ENCODE data around the gene ACOX1.

The ACOX1 gene

DNA sequence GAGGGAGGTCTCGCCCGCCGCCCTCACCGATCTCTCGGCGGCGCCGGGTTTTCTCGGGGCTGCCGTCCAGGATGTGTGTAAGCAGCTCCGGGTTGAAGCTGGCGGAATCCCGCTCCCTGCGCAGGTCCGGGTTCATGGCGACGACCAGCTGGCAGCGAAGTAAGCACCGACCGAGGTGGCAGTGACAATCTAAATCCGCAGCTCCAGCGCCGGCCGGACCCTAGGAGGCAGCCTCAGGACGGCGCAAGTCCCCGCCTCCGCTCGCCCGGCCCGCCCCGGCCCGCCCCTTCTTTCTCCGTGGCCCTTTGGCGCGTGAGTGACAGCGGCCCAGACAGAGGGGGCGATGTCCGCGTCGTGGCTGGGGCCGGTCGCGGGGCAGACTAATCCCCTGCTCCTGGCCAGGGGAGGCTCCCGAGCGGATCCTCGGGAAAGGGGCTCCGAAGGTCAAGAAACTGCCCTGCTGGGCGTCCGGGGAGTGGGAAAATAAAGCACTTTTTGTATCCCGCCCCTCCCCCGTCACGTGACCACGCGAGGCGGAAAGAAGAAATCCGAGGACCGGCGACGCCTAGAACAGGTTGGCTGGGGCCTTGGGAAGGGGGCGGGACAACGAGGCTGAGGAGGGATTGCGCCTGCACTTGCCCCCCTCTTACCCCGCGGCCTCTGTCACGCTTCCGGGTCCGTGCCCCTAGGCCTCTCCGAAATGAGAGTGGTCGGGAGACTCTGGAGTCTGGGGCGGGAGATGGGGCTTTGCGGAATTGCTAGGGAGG lies at the start of gene ACOX1, which contains the start of gene TEN1:
ACOX1 (minus strand) TSS at position 229 of the 767 bp plus-strand sequence; CDS start at position 136, 93 bp downstream.
TEN1 (plus strand) TSS at position 303 of the 767 bp plus-strand sequence. CDS start 6,953 bp downstream, outside the sequence.
- no peaks in the 10 kb centered on the region for H3K9me3 ChIP-seq (ENCODE audit: control insufficient read depth, insufficient read depth, low read length)
- H3K9ac ChIP-seq (ENCODE audit: low read depth, low read length): peak within 1 kb of the TSS; percentile 87
- peaks cover 9% of the 10 kb centered on the region; the same call in 1 of the 2 replicates for H3K36me3 ChIP-seq (ENCODE audit: control insufficient read depth, insufficient read depth, low read length)
- H3K4me1 ChIP-seq (ENCODE audit: control insufficient read depth, insufficient read depth, low read length): peaks cover 24% of the 10 kb centered on the region
- no peaks in the 10 kb centered on the region for H3K27me3 ChIP-seq (ENCODE audit: control insufficient read depth, insufficient read depth, low read length)
- peak within 1 kb of the TSS; percentile 89 for H3K4me3 ChIP-seq (ENCODE audit: low read depth, low read length)
- H3K27ac ChIP-seq (ENCODE audit: low read depth, low read length): peak within 1 kb of the TSS; percentile 100

DNA sequence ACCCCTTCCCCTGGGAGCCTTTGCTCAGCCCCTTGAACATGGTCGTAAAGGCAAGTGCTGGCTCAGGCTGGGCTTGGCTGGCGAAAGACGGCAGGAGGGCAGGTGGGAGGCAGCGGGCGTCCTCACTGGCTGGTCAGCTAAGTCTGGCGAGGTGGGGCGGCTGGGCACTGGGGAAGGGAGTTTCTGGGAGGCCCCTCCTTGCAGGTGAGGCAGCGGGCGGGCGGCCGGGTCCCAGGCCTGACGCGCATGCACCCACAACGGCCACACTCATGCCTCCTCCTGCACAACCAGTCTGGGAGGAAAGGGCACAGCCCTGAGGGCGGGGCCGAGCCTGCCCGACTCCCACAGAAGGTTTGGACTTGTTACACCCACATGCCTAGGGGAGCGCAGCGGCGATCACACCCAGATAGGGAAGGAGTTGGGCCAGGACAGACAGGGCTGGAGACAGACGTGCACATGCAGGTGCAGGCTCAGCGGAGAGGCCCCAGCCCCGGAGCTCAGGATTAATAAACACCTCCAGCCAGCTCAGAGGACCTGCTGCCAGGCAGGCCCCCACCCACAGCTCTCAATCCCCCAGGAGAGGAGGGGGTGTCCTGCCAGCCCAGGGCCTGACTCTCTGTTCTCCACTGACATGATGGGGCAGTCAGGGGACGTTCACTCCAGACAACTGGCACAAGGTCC lies 48.3 kb upstream of the ACOX1 start, which contains the start of gene EVPL:
EVPL (minus strand) TSS at position 148 of the 681 bp plus-strand sequence; CDS start at position 40, 108 bp downstream.
- H3K4me1 ChIP-seq (ENCODE audit: control insufficient read depth, insufficient read depth, low read length): peaks cover 6% of the 10 kb centered on the region
- H3K9me3 ChIP-seq (ENCODE audit: control insufficient read depth, insufficient read depth, low read length): no peaks in the 10 kb centered on the region
- no peak within 1 kb of the TSS for H3K27ac ChIP-seq (ENCODE audit: low read depth, low read length)
- H3K27me3 ChIP-seq (ENCODE audit: control insufficient read depth, insufficient read depth, low read length): no peaks in the 10 kb centered on the region
- H3K9ac ChIP-seq (ENCODE audit: low read depth, low read length): no peak within 1 kb of the TSS
- no peaks in the 10 kb centered on the region for H3K36me3 ChIP-seq (ENCODE audit: control insufficient read depth, insufficient read depth, low read length)
- H3K4me3 ChIP-seq (ENCODE audit: low read depth, low read length): no peak within 1 kb of the TSS

DNA sequence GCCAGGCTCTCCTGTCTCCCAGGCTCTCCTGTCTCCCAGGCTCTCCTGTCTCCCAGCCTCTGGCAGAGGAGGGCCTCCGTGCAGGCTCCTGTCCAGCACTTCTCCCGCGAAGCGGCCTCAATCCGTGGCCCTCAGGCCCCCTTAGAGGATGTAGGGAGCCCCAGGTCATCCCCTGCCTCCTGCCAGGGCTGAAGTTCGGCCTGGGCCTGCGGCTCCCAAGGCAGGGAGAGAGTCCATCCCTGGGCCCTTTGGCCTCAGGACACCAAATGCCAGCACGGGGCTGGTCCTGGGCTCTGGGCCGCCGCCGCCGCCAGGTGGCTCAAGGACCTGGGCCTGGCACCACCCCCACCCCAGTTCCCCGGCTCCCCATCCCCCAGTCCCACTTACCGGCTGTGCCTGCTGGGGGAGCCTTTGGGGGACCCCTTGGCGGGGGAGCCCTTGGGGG lies 47.8 kb upstream of the ACOX1 start:
- no peaks in the 10 kb centered on the region for H3K36me3 ChIP-seq (ENCODE audit: control insufficient read depth, insufficient read depth, low read length)
- H3K4me3 ChIP-seq (ENCODE audit: low read depth, low read length): no peak overlapping the region
- no peaks in the 10 kb centered on the region for H3K27me3 ChIP-seq (ENCODE audit: control insufficient read depth, insufficient read depth, low read length)
- H3K9me3 ChIP-seq (ENCODE audit: control insufficient read depth, insufficient read depth, low read length): no peaks in the 10 kb centered on the region
- peaks cover 6% of the 10 kb centered on the region for H3K4me1 ChIP-seq (ENCODE audit: control insufficient read depth, insufficient read depth, low read length)
- H3K9ac ChIP-seq (ENCODE audit: low read depth, low read length): no peak overlapping the region
- H3K27ac ChIP-seq (ENCODE audit: low read depth, low read length): no peak overlapping the region

DNA sequence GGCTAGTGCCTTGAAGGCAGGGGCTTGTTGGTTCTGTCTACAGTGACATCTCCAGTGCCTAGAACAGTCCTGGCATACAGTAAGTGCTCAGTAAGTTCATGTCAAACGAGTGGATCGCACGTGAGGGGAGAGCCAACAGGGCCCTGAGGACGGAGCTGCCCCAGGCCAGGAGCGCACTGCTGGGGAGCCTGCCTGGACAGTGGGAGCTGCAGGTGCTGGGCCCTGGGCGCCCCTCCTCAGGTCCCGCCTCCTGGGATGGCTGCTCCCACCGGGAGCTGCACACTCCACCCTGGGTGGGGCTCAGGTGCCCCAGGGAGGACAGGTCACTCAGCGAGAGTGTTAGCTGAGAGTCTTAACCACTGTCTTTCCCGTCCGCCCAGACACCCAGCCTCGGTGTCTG lies 46.3 kb upstream of the ACOX1 start:
- no peak overlapping the region for H3K9ac ChIP-seq (ENCODE audit: low read depth, low read length)
- H3K9me3 ChIP-seq (ENCODE audit: control insufficient read depth, insufficient read depth, low read length): no peaks in the 10 kb centered on the region
- no peak overlapping the region for H3K27ac ChIP-seq (ENCODE audit: low read depth, low read length)
- peaks cover 6% of the 10 kb centered on the region for H3K4me1 ChIP-seq (ENCODE audit: control insufficient read depth, insufficient read depth, low read length)
- no peaks in the 10 kb centered on the region for H3K36me3 ChIP-seq (ENCODE audit: control insufficient read depth, insufficient read depth, low read length)
- no peaks in the 10 kb centered on the region for H3K27me3 ChIP-seq (ENCODE audit: control insufficient read depth, insufficient read depth, low read length)
- H3K4me3 ChIP-seq (ENCODE audit: low read depth, low read length): no peak overlapping the region

DNA sequence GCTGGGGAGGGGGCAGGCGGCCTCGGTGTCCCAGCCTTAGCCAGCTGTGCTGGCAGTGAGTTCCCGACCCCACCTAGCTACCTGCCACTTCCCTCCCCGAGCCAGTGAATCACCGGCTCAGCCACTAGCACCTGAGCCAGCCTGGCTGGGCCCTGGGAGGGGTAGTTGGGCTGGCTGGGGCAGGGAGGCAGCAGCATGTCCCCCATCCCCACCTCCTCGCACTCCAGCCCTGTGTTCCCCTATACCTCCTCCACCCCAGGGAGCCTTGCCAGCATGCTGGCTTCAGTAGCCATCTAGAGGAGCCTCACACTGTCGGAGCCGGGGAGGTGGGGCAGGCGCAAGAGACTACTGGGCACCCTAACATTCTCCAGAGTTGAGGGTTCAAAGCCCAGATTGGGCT lies 45.4 kb upstream of the ACOX1 start:
- no peaks in the 10 kb centered on the region for H3K36me3 ChIP-seq (ENCODE audit: control insufficient read depth, insufficient read depth, low read length)
- H3K4me1 ChIP-seq (ENCODE audit: control insufficient read depth, insufficient read depth, low read length): peaks cover under 1% of the 10 kb centered on the region; the same call in 1 of the 2 replicates
- H3K9ac ChIP-seq (ENCODE audit: low read depth, low read length): no peak overlapping the region
- H3K9me3 ChIP-seq (ENCODE audit: control insufficient read depth, insufficient read depth, low read length): no peaks in the 10 kb centered on the region
- no peak overlapping the region for H3K27ac ChIP-seq (ENCODE audit: low read depth, low read length)
- H3K27me3 ChIP-seq (ENCODE audit: control insufficient read depth, insufficient read depth, low read length): no peaks in the 10 kb centered on the region
- H3K4me3 ChIP-seq (ENCODE audit: low read depth, low read length): no peak overlapping the region

DNA sequence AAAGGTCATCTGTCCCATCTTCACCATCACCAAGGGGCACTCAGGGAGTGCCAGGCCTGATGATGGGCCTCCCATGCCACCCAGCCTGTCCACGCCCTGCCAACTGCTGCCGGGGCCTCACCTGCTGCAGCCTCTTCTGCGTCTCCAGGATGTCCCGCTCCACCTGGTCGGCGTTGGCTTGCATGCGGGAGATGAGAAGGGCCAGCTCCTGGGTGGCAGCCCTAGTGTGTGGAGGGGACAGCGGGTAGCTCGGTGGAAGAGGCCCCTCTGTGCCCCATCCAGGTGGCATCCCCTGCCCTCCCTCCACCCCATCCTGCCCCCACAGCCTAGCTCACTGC lies 44.9 kb upstream of the ACOX1 start:
- H3K9me3 ChIP-seq (ENCODE audit: control insufficient read depth, insufficient read depth, low read length): no peaks in the 10 kb centered on the region
- H3K36me3 ChIP-seq (ENCODE audit: control insufficient read depth, insufficient read depth, low read length): no peaks in the 10 kb centered on the region
- H3K27ac ChIP-seq (ENCODE audit: low read depth, low read length): no peak overlapping the region
- no peak overlapping the region for H3K9ac ChIP-seq (ENCODE audit: low read depth, low read length)
- H3K4me3 ChIP-seq (ENCODE audit: low read depth, low read length): no peak overlapping the region
- no peaks in the 10 kb centered on the region for H3K27me3 ChIP-seq (ENCODE audit: control insufficient read depth, insufficient read depth, low read length)
- no peaks in the 10 kb centered on the region for H3K4me1 ChIP-seq (ENCODE audit: control insufficient read depth, insufficient read depth, low read length)

DNA sequence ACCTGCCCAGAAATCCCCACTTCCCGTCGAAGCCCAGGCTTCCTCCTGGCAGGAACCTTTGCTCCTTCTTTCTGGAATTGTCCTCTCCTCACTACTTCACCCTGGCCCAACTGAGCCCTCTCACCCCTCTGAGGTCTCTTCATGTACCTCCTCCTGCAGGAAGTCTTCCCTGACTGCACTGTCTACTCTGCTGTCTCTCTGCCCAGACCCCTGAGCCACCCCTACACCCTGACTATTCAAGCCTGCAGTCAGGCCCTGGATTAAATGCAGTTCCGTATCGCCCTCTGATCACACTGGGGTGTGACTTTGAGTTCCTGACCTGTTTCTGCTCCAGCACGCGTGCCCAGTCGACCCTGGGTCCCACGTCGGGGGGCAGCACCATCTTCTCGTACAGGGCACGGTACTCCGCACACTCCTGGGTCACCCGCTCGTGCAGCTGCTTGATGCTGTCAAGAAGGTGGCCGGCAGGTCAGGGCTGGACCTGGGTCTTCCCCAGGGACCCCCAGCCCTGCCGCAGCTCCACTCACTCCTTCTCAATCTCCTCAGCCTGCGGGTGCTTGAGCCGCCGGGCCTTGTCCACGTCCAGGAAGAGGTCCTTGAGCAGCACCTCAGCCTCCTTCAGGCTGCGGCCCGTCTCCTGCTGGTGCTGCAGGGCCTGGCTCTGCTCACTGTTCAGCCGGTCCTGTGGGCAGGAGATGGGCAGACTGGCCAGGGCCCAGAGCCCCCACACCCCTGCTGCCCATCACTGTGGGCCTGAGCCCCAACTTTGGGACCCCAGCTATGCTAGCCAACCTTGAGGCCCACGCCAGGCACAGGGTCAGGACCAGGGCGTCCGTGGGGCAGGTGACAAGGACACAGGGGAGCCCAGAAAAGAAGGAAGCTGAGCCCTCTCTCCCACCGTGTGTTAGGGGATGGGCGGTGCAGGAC lies 44.3 kb upstream of the ACOX1 start:
- H3K36me3 ChIP-seq (ENCODE audit: control insufficient read depth, insufficient read depth, low read length): no peaks in the 10 kb centered on the region
- H3K27ac ChIP-seq (ENCODE audit: low read depth, low read length): no peak overlapping the region
- no peak overlapping the region for H3K9ac ChIP-seq (ENCODE audit: low read depth, low read length)
- no peaks in the 10 kb centered on the region for H3K4me1 ChIP-seq (ENCODE audit: control insufficient read depth, insufficient read depth, low read length)
- no peak overlapping the region for H3K4me3 ChIP-seq (ENCODE audit: low read depth, low read length)
- H3K27me3 ChIP-seq (ENCODE audit: control insufficient read depth, insufficient read depth, low read length): no peaks in the 10 kb centered on the region
- H3K9me3 ChIP-seq (ENCODE audit: control insufficient read depth, insufficient read depth, low read length): no peaks in the 10 kb centered on the region

DNA sequence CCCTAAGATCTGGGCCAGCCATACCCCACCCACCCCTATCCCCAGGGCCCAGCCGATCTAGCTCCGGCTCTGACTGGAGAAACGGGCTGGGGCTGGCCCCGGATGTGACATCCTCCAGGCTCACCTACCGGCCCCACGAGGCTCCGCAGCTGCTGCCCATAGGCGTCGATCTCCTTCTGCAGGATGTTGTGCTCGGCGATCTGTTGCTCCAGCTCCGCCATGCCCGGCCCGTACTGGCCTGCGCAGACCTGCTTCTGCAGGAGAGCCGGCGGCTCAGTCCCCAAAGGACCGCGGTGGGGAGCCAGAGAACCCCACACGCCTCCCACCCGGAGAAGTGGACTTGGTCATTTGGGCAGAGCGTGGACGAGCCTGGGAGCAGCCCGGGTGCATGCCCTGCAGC lies 43.3 kb upstream of the ACOX1 start:
- Histone ChIP-seq H3K27me3 (ENCODE audit: control insufficient read depth, insufficient read depth, low read length) (no peaks in the 10 kb centered on the region), H3K4me1 (ENCODE audit: control insufficient read depth, insufficient read depth, low read length) (no peaks in the 10 kb centered on the region), H3K4me3 (ENCODE audit: low read depth, low read length) (no peak overlapping the region), H3K36me3 (ENCODE audit: control insufficient read depth, insufficient read depth, low read length) (no peaks in the 10 kb centered on the region), H3K27ac (ENCODE audit: low read depth, low read length) (no peak overlapping the region), H3K9me3 (ENCODE audit: control insufficient read depth, insufficient read depth, low read length) (no peaks in the 10 kb centered on the region), H3K9ac (ENCODE audit: low read depth, low read length) (no peak overlapping the region)

DNA sequence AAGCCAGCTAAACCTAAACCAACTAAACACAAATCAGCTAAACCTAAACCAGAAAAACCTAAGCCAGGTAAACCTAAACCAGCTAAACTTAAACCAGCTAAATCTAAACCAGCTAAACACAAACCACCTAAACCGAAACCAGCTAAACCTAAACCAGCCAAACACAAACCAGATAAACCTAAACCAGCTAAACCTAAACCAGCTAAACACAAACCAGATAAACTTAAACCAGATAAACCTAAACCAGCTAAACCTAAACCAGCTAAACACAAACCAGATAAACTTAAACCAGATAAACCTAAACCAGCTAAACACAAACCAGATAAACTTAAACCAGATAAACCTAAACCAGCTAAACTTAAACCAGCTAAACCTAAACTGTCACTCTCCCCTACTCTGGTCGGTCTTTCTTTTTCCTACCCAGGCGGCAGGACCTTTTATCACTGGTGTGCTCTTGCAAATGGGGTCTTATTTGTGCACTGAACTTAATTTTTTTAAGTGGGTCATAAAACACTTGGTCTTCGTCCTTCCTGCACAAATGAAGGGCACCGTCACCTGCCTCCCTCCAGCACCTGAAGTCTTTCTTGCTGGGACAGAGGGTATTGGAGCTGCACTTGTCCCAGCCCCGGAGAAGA lies 41.0 kb upstream of the ACOX1 start:
- Histone ChIP-seq H3K9ac (ENCODE audit: low read depth, low read length) (no peak overlapping the region), H3K27me3 (ENCODE audit: control insufficient read depth, insufficient read depth, low read length) (no peaks in the 10 kb centered on the region), H3K4me1 (ENCODE audit: control insufficient read depth, insufficient read depth, low read length) (no peaks in the 10 kb centered on the region), H3K4me3 (ENCODE audit: low read depth, low read length) (no peak overlapping the region), H3K27ac (ENCODE audit: low read depth, low read length) (no peak overlapping the region), H3K9me3 (ENCODE audit: control insufficient read depth, insufficient read depth, low read length) (no peaks in the 10 kb centered on the region), H3K36me3 (ENCODE audit: control insufficient read depth, insufficient read depth, low read length) (no peaks in the 10 kb centered on the region)

DNA sequence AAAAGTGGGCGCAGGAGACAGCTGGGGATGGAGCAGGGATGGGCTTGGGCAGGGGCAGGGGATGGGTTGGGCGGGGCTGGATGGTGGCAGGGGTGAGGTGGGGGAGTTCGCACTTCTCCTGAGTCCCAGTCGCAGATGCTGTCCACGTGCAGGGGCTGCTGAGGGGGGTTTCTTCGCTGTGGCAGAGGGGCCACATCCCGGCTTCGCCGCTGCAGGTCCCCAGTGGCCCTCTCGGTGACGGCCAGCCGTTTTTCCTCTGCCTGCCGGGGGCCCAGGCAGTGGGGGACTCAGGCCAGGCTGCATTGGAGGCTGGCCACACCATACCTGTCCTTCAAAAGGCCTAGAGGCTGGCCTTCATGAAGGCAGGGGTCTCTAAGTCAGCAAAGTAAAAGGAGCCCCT lies 39.8 kb upstream of the ACOX1 start:
- H3K27me3 ChIP-seq (ENCODE audit: control insufficient read depth, insufficient read depth, low read length): no peaks in the 10 kb centered on the region
- no peak overlapping the region for H3K27ac ChIP-seq (ENCODE audit: low read depth, low read length)

More for the DNA sequence above, 39.8 kb upstream of the ACOX1 start:
- H3K9me3 ChIP-seq (ENCODE audit: control insufficient read depth, insufficient read depth, low read length): no peaks in the 10 kb centered on the region
- no peaks in the 10 kb centered on the region for H3K4me1 ChIP-seq (ENCODE audit: control insufficient read depth, insufficient read depth, low read length)
- H3K36me3 ChIP-seq (ENCODE audit: control insufficient read depth, insufficient read depth, low read length): no peaks in the 10 kb centered on the region
- no peak overlapping the region for H3K9ac ChIP-seq (ENCODE audit: low read depth, low read length)
- no peak overlapping the region for H3K4me3 ChIP-seq (ENCODE audit: low read depth, low read length)

Data from HUES48 (cell line).